SK-N-SH treated with all-trans-retinoic acid at 6 μM for 48 hours (cell line): ENCODE results near the gene TMEM135.

ENCODE experiments used
- ARNTL ChIP-seq: fragments of 450-650 bp; formaldehyde crosslinking; IDR thresholded peaks from 2 replicates; pipeline ENCODE4 v1.5.0; 2020; ENCODE audit warnings: low read depth, mild to moderate bottlenecking, moderate library complexity, borderline replicate concordance
- ISL1 ChIP-seq: fragments of 250-450 bp; sonication (Bioruptor Pico); IDR thresholded peaks from 2 replicates; pipeline ENCODE4 v2.1.2; 2022; ENCODE audit warnings: mild to moderate bottlenecking, moderate library complexity
- OSR1 ChIP-seq: fragments of 250-450 bp; sonication (Bioruptor Pico); IDR thresholded peaks from 2 replicates; pipeline ENCODE4 v1.8.0; 2022; ENCODE audit warnings: moderate library complexity, mild to moderate bottlenecking, inconsistent platforms
- PPARA ChIP-seq: fragments of 250-450 bp; sonication (Bioruptor Pico); IDR thresholded peaks from 2 replicates; pipeline ENCODE4 v1.5.0; 2020; ENCODE audit warnings: mild to moderate bottlenecking, borderline replicate concordance
- RARB ChIP-seq: fragments of 250-450 bp; sonication (Bioruptor Pico); IDR thresholded peaks from 2 replicates; pipeline ENCODE4 v1.8.0; 2021; ENCODE audit warnings: mild to moderate bottlenecking, moderate library complexity
- TCF4 ChIP-seq: fragments of 250-450 bp; sonication (Bioruptor Pico); IDR thresholded peaks from 2 replicates; pipeline ENCODE4 v1.8.0; 2021; ENCODE audit warnings: mild to moderate bottlenecking, moderate library complexity, borderline replicate concordance
- ZC3H10 ChIP-seq: fragments of 250-450 bp; sonication (Bioruptor Pico); IDR thresholded peaks from 2 replicates; pipeline ENCODE4 v1.5.1; 2021; ENCODE audit warnings: mild to moderate bottlenecking, moderate library complexity
- ZFP3 ChIP-seq: fragments of 250-450 bp; sonication (Bioruptor Pico); IDR thresholded peaks from 2 replicates; pipeline ENCODE4 v1.5.0; 2020; ENCODE audit warnings: mild to moderate bottlenecking, moderate library complexity
- ZNF565 ChIP-seq: fragments of 450-650 bp; formaldehyde crosslinking; conservative IDR thresholded peaks from 2 replicates; pipeline ENCODE4 v1.5.0; 2020; ENCODE audit warnings: low read depth, mild to moderate bottlenecking, moderate library complexity
- ZNF70 ChIP-seq: fragments of 450-650 bp; formaldehyde crosslinking; IDR thresholded peaks from 2 replicates; pipeline ENCODE4 v1.5.0; 2020; ENCODE audit warnings: mild to moderate bottlenecking, moderate library complexity
- TF ChIP-seq, protein P1 (sequence below): fragments of 250-450 bp; sonication (Bioruptor Pico); IDR thresholded peaks from 2 replicates; pipeline ENCODE4 v1.8.0; 2021; ENCODE audit warnings: low read depth, mild to moderate bottlenecking, moderate library complexity, borderline replicate concordance
- TF ChIP-seq, protein P2 (sequence below): fragments of 250-450 bp; sonication (Bioruptor Pico); IDR thresholded peaks from 2 replicates; pipeline ENCODE4 v1.8.0; 2020; ENCODE audit warnings: mild to moderate bottlenecking, moderate library complexity, borderline replicate concordance
- TF ChIP-seq, protein P3 (sequence below): fragments of 250-450 bp; sonication (Bioruptor Pico); IDR thresholded peaks from 2 replicates; pipeline ENCODE4 v1.5.1; 2020; ENCODE audit warnings: low read depth, mild to moderate bottlenecking, moderate library complexity

DNA sequence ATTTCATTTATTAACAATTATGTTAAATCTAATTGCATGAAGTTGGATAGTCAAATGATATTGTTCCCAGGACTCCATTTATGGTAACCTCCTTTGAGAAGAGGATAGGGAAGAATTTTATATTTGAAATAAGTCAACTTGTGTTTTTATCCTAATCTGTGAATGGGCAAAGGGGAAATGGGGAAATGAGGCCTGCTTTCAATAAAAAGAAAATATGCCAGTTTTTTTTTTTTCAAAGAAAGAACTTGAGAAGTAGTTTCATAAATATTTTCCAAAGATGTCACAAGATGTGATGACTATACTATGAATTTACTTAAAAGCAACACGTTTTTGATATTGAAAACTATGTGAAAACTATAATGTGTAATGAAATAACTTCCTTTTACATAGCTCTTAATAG lies 201.8 kb downstream of the TMEM135 start:
- TF ChIP-seq, protein P1, sequence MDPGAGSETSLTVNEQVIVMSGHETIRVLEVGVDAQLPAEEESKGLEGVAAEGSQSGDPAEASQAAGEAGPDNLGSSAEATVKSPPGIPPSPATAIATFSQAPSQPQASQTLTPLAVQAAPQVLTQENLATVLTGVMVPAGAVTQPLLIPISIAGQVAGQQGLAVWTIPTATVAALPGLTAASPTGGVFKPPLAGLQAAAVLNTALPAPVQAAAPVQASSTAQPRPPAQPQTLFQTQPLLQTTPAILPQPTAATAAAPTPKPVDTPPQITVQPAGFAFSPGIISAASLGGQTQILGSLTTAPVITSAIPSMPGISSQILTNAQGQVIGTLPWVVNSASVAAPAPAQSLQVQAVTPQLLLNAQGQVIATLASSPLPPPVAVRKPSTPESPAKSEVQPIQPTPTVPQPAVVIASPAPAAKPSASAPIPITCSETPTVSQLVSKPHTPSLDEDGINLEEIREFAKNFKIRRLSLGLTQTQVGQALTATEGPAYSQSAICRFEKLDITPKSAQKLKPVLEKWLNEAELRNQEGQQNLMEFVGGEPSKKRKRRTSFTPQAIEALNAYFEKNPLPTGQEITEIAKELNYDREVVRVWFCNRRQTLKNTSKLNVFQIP (CRISPR knock-in tag): no peak
- TF ChIP-seq OSR1 (CRISPR knock-in tag) (no peak), ZNF70 (no peak), ISL1 (CRISPR knock-in tag) (no peak), ZNF565 (CRISPR knock-in tag) (no peak), RARB (CRISPR knock-in tag) (no peak), TCF4 (no peak), ZFP3 (CRISPR knock-in tag) (no peak), PPARA (CRISPR knock-in tag) (no peak), ZC3H10 (CRISPR knock-in tag) (no peak), ARNTL (CRISPR knock-in tag) (no peak)
- TF ChIP-seq, protein P2, sequence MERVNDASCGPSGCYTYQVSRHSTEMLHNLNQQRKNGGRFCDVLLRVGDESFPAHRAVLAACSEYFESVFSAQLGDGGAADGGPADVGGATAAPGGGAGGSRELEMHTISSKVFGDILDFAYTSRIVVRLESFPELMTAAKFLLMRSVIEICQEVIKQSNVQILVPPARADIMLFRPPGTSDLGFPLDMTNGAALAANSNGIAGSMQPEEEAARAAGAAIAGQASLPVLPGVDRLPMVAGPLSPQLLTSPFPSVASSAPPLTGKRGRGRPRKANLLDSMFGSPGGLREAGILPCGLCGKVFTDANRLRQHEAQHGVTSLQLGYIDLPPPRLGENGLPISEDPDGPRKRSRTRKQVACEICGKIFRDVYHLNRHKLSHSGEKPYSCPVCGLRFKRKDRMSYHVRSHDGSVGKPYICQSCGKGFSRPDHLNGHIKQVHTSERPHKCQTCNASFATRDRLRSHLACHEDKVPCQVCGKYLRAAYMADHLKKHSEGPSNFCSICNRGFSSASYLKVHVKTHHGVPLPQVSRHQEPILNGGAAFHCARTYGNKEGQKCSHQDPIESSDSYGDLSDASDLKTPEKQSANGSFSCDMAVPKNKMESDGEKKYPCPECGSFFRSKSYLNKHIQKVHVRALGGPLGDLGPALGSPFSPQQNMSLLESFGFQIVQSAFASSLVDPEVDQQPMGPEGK (CRISPR knock-in tag): no peak
- TF ChIP-seq, protein P3, sequence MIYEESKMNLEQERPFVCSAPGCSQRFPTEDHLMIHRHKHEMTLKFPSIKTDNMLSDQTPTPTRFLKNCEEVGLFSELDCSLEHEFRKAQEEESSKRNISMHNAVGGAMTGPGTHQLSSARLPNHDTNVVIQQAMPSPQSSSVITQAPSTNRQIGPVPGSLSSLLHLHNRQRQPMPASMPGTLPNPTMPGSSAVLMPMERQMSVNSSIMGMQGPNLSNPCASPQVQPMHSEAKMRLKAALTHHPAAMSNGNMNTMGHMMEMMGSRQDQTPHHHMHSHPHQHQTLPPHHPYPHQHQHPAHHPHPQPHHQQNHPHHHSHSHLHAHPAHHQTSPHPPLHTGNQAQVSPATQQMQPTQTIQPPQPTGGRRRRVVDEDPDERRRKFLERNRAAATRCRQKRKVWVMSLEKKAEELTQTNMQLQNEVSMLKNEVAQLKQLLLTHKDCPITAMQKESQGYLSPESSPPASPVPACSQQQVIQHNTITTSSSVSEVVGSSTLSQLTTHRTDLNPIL (CRISPR knock-in tag): no peak
